Measurements from ENCODE around the gene DIAPH1.

The DIAPH1 gene

GRCh38 chr5:141508440-141508797, 110.4 kb downstream of the DIAPH1 start:
- in situ Hi-C loops (cut with MboI; ENCODE audit: low sequenced_read_pairs), result no loop called here

DNA sequence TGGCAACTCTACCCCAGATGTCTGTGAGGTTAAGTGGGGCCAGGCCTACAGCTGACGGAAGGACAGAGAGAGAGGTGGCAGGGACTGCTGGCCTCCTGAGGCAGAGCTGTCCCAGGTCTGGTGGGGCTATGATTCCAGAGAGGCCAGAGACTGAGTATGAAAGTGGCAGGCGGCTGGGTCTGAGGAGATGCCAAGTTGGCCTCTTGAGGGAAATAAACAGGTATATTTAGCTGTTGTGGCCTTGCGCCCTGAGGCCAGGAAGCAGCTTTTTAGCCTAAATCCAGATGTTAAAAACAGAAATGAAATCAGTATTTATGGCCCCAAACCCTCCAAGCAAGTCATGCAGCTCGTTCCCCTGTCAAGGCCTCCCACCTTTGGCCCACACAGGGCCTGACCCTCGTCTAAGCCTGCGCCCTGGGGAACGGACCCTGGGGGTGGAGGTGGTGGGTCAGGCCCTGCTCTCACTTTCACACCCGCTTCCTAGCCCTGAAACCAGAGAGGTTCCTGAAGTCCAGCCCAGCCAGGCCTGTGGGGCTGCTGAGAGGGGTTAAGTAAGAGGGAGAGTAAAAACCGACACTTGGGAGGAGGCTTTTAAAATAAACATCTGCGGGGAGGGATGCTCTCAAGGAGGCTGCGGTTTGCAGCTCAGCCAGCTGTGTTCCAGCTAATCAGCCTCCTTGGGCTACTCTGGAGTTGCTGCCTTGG, 111.3 kb downstream of the DIAPH1 start:
- in situ Hi-C loops (cut with MboI; ENCODE audit: low sequenced_read_pairs), result no loop called here

DNA sequence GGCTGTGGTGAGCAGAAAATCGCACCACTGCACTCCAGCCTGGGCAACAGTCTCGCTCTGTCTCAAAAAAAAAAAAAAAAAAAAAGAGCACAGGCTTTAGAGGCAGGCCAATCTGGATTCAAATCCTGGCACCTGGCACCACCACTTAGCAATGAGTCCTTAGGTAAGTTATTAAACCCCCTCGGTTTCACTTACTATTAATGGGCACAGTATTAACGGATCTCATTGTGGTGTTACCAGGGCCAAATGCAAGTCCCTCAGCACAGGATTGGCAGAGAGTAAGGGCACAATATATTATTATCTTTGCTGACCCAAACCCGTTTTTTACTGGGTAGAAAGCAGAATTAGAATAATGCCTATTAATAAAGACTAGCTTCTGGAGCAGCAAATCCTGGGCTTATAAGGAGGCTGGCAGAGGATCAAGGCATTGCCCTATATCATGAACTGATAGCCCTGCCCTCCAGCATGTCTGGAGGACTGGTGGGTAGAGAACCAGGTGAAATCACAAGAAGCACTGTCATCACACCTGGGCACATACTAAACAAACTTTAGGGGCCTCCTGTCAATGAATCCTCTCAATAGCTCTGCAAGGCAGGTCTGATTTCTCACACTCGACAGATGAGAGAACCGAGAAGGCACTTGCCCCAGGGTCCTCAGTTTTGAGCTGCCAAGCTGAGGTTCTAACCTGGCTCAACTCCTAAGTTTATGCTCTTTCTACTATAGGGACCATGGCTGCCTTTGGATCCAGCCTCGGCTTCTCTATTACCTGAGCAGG, 112.2 kb downstream of the DIAPH1 start:
- in situ Hi-C loops (cut with MboI; ENCODE audit: low sequenced_read_pairs), result no loop called here

DNA sequence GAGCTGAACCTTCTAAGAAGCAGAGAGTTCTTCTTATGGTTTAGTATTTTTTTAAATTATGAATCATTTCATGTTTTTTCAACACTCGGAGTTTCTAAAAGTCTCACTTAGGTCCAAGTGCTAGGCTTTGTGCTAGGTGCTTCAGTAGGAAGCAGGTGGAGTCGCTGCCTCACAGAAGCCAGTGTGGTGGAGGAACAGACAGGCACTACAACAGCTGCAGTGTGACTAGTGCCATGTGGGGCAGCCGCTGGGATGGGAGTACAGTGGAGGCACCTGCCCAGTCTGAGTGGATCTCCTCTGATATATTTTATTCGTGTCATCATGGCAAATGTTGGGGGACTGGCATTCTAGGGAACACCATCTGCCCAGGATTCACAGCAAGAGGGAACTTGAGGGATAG, 114.6 kb downstream of the DIAPH1 start:
- in situ Hi-C loops (cut with MboI; ENCODE audit: low sequenced_read_pairs), result no loop called here

- in situ Hi-C loops (cut with MboI; ENCODE audit: low sequenced_read_pairs), result no loop called here
Measured at GRCh38 chr5:141503681-141504080, 115.1 kb downstream of the DIAPH1 start.

GRCh38 chr5:141501761-141502160, 117.0 kb downstream of the DIAPH1 start:
- in situ Hi-C loops (cut with MboI; ENCODE audit: low sequenced_read_pairs), result no loop called here

GRCh38 chr5:141496038-141496437, 122.8 kb downstream of the DIAPH1 start:
- in situ Hi-C loops (cut with MboI; ENCODE audit: low sequenced_read_pairs), result no loop called here

DNA sequence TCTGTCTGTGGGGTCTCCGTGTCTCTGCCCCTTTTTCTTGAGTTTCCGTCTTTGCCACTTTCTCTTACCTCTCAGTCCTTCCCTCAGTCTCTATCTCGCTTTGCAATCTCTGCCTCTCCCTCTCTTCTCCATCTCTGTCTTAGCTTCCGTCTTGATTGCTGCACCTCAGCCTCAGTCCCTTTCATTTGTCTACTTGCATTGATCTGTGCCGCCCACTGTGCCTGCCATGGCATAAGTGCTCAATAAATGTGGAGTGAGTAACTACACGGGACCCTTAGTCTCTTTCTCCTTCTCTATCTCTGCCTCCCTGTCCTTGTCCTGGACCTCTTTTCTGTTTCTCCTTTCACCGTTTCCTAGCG, 123.4 kb downstream of the DIAPH1 start:
- in situ Hi-C loops (cut with MboI; ENCODE audit: low sequenced_read_pairs), result no loop called here

DNA sequence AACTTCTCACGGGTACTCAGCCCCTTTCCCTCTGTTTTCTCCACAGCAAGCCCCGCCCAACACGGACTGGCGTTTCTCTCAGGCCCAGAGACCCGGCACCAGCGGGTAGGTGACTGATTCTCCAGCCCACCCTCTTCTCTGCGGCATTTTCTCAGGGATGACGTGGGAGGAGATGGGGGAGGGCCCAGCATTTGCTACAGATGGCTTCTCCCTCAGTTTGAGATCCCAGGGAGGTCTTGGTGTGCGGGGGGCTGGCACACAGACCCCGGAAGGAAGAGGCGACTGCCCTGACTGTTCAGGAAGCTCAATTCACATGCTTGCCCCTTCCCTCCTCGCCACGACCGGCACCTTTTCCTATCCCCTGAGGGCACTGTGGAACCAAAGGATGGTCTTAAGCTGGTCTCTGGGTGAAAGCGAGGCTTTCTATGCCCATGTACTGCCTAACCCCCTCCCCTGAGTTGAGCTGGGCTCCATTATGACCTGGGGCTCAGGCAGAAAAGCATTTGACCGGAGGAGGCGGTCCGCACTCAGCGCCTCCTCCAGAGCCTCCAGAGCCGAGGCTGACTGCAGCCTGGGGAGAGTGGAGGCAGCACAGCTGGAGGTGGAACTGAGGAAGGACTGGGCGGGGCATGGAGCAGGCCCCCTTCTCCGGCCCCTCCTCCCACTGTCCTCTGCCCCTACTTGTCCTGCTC, 123.9 kb downstream of the DIAPH1 start:
- in situ Hi-C loops (cut with MboI; ENCODE audit: low sequenced_read_pairs), result no loop called here

DNA sequence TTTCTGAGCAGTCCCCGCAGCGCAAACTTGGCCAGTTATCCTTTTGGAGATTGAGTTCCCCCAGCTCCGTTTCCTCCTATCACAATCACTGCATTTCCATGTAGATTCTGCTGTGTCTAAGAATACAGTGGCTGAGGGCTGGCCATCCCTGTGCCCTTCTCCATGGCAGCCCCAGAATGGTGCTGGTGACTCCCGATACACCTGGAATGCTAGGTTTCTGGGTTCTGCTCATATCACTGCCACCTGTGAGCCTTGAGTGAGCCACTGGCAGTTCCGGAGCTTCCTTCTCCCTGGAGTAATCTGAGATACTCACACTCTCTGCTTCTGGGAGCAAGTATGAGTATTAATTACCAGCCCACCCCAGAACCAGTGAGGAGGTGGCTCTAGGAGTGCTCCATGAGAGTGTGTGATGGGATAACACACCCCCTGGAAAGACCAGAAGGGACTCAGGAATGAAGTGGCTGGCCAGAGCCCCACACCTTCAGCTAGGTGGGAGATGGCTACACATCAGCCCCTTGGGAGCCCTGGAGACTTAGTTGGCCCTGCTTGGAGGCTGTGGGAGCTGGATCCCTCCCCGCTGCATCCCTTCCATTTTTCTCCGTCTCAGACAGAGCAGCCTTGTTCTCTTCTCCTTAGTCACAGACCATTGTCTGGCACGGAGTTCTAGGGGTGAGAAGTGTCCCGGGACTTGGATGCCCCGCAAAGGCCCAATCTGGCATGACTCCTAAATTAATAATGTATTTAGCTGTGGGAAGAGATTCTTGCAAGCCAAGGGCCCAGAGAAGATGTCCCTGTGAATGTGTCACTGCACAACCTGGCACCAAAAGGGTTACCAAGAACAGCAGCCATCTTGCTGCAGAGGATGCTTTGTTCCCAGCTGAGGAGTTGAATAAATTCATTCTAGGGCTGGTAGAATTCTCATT, 125.0 kb downstream of the DIAPH1 start:
- in situ Hi-C loops (cut with MboI; ENCODE audit: low sequenced_read_pairs), result no loop called here

DNA sequence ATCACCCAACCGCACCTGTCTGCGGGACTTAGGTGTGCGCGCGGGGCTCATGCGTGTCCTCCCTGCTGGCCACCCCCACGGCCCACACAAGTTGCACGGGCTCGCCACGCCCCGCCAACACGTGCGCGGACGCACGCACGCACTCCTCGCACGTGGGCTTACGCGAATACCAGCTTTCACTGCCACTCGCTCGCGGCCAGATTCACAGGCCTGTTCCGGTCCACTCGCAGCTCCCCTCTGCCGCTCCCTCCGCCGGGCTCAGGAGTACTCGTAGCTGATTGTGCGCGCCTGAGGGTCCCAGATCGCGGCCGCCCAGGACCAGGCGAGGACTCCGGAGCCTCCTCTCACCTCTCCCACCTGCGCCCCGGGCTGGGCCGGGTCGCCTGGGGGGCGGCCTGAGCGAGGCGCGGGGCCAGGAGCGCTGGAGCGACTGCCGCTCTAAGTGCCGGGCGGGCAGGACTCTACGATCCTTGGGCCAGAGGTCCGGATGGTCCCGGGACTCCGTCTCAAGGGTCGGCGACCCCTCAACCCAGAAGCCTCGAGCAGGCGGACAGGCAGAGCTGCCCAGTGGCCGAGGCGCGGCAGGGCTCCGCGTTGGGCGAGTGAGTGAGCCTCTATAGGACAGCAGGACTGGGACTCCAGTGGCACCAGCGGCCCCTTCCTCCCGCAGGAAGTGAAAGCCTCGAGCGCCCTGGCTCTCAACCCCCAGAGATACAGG, 126.5 kb downstream of the DIAPH1 start:
- in situ Hi-C loops (cut with MboI; ENCODE audit: low sequenced_read_pairs), result no loop called here

GRCh38 chr5:141491323-141492167, 127.3 kb downstream of the DIAPH1 start:
- in situ Hi-C loops (cut with MboI; ENCODE audit: low sequenced_read_pairs), result no loop called here

DNA sequence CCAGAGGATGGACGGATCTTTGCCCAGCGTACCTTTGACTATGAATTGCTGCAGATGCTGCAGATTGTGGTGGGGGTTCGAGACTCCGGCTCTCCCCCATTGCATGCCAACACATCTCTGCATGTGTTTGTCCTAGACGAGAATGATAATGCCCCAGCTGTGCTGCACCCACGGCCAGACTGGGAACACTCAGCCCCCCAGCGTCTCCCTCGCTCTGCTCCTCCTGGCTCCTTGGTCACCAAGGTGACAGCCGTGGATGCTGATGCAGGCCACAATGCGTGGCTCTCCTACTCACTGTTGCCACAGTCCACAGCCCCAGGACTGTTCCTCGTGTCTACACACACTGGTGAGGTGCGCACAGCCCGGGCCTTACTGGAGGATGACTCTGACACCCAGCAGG, 128.0 kb downstream of the DIAPH1 start:
- in situ Hi-C loops (cut with MboI; ENCODE audit: low sequenced_read_pairs), result no loop called here

DNA sequence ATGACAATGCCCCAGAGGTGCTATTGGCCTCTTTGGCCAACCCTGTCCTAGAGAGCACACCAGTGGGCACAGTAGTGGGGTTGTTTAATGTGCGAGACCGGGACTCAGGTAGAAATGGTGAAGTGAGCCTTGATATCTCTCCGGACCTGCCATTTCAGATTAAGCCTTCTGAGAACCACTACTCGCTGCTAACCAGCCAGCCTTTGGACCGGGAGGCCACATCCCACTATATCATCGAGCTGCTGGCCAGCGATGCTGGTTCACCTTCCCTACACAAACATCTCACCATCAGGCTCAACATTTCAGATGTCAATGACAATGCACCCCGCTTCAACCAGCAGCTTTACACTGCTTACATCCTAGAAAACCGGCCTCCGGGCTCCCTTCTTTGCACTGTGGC, 128.5 kb downstream of the DIAPH1 start:
- in situ Hi-C loops (cut with MboI; ENCODE audit: low sequenced_read_pairs), result no loop called here

DNA sequence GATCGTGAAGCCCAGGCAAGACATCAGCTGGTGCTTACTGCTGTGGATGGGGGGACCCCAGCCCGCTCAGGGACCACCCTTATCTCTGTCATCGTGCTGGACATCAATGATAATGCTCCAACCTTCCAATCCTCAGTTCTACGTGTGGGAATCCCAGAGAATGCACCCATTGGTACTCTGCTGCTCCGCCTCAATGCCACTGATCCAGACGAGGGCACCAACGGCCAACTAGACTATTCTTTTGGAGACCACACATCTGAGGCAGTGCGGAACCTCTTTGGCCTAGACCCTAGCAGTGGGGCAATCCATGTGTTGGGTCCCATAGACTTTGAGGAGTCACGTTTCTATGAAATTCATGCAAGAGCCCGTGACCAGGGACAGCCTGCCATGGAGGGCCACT, 129.0 kb downstream of the DIAPH1 start:
- in situ Hi-C loops (cut with MboI; ENCODE audit: low sequenced_read_pairs), result no loop called here

- in situ Hi-C loops (cut with MboI; ENCODE audit: low sequenced_read_pairs), result no loop called here
Measured at GRCh38 chr5:141488591-141489561, 129.9 kb downstream of the DIAPH1 start, which contains the start of gene PCDHGC5. Gene PCDHGC5, plus strand, starts transcription at chr5:141489081. Its CDS starts 160 bp downstream, at chr5:141489241.

- in situ Hi-C loops (cut with MboI; ENCODE audit: low sequenced_read_pairs), result no loop called here
Measured at GRCh38 chr5:141487131-141487530, 131.7 kb downstream of the DIAPH1 start.

DNA sequence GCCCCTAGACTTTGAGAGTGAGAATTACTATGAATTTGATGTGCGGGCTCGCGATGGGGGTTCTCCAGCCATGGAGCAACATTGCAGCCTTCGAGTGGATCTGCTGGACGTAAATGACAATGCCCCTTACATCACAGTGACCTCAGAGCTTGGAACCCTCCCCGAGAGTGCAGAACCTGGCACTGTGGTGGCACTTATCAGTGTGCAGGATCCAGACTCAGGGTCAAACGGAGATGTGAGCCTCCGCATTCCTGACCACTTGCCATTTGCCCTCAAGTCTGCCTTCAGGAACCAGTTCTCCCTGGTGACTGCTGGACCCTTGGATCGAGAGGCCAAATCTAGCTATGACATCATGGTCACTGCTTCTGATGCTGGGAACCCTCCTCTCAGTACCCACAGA, 132.7 kb downstream of the DIAPH1 start:
- in situ Hi-C loops (cut with MboI; ENCODE audit: low sequenced_read_pairs), result no loop called here
